ENCODE measurements around the gene POLE4. TPM values are rescaled to one million over a fixed set of nuclear protein-coding genes. Genes with fewer than 3 reads are reported as not detected.

Gene POLE4
- total and polyA plus RNA-seq, 2 donors (not counting 1 experiment from before 2014, with no cell fraction given): 26.3 to 28.9 TPM

- H3K4me2 ChIP-seq (ENCODE audit: extremely low read depth, insufficient read depth, low read length): no peak overlapping the region
- H4K20me1 ChIP-seq (ENCODE audit: control insufficient read depth, extremely low read depth, insufficient read depth, low read length): no peaks in the 10 kb centered on the region
- H3K9ac ChIP-seq (ENCODE audit: insufficient read depth, low read length): no peak overlapping the region
- H3K4me3 ChIP-seq (replicated peaks in 1 of 4; ENCODE audit: control extremely low read depth in 1 of 4, insufficient read depth in 1 of 4, low read depth in 3 of 4, low read length in 4 of 4): no peak overlapping the region
- no peaks in the 10 kb centered on the region for H3K36me3 ChIP-seq (ENCODE audit: control insufficient read depth, insufficient read depth, low read length)
- no peaks in the 10 kb centered on the region for H3K9me3 ChIP-seq (ENCODE audit: control insufficient read depth, insufficient read depth, low read depth, low read length)
- no peak for DNase-seq (ENCODE audit: low read depth in 2 of 2)
- no peaks in the 10 kb centered on the region for H3K4me1 ChIP-seq (ENCODE audit: control insufficient read depth, extremely low read depth, insufficient read depth, low read length)
- TF ChIP-seq EZH2 (IDR thresholded peaks at IDR 0.05; ENCODE audit: low read length, missing control alignments): no peak
- TF ChIP-seq CTCF (conservative IDR thresholded peaks at IDR 0.05 in 1 of 2, IDR thresholded peaks at IDR 0.05 in 1 of 2; ENCODE audit: low read depth in 1 of 2, low read length in 2 of 2): no peak
- H3K27ac ChIP-seq (ENCODE audit: insufficient read depth, low read length): no peak overlapping the region
- no peaks in the 10 kb centered on the region for H3K79me2 ChIP-seq (ENCODE audit: control insufficient read depth, insufficient read depth, low read length)
- H3K27me3 ChIP-seq (ENCODE audit: control insufficient read depth, insufficient read depth, low read length): no peaks in the 10 kb centered on the region
- H2AFZ ChIP-seq (ENCODE audit: low read length): no peak overlapping the region
Observed at GRCh38 chr2:75003773-75004172, 45.3 kb downstream of the POLE4 start.

- TF ChIP-seq EZH2 (IDR thresholded peaks at IDR 0.05; ENCODE audit: low read length, missing control alignments) (no peak), CTCF (conservative IDR thresholded peaks at IDR 0.05 in 1 of 2, IDR thresholded peaks at IDR 0.05 in 1 of 2; ENCODE audit: low read depth in 1 of 2, low read length in 2 of 2) (no peak)
Observed at GRCh38 chr2:75006041-75006440, 47.6 kb downstream of the POLE4 start.

GRCh38 chr2:75007061-75007460 lies 48.6 kb downstream of the POLE4 start:
- Histone ChIP-seq H3K36me3 (ENCODE audit: control insufficient read depth, insufficient read depth, low read length) (no peaks in the 10 kb centered on the region), H3K4me2 (ENCODE audit: extremely low read depth, insufficient read depth, low read length) (no peak overlapping the region), H4K20me1 (ENCODE audit: control insufficient read depth, extremely low read depth, insufficient read depth, low read length) (no peaks in the 10 kb centered on the region), H3K9me3 (ENCODE audit: control insufficient read depth, insufficient read depth, low read depth, low read length) (no peaks in the 10 kb centered on the region), H3K27me3 (ENCODE audit: control insufficient read depth, insufficient read depth, low read length) (no peaks in the 10 kb centered on the region), H3K9ac (ENCODE audit: insufficient read depth, low read length) (no peak overlapping the region), H3K4me1 (ENCODE audit: control insufficient read depth, extremely low read depth, insufficient read depth, low read length) (no peaks in the 10 kb centered on the region), H3K27ac (ENCODE audit: insufficient read depth, low read length) (no peak overlapping the region), H2AFZ (ENCODE audit: low read length) (no peak overlapping the region), H3K79me2 (ENCODE audit: control insufficient read depth, insufficient read depth, low read length) (no peaks in the 10 kb centered on the region), H3K4me3 (replicated peaks in 1 of 4; ENCODE audit: control extremely low read depth in 1 of 4, insufficient read depth in 1 of 4, low read depth in 3 of 4, low read length in 4 of 4) (no peak overlapping the region)
- DNase-seq (ENCODE audit: low read depth in 2 of 2): no peak
- TF ChIP-seq EZH2 (IDR thresholded peaks at IDR 0.05; ENCODE audit: low read length, missing control alignments): no peak
- TF ChIP-seq CTCF (conservative IDR thresholded peaks at IDR 0.05 in 1 of 2, IDR thresholded peaks at IDR 0.05 in 1 of 2; ENCODE audit: low read depth in 1 of 2, low read length in 2 of 2): no peak

More at GRCh38 chr2:75006041-75006440, 47.6 kb downstream of the POLE4 start:
- Histone ChIP-seq H3K27me3 (ENCODE audit: control insufficient read depth, insufficient read depth, low read length) (no peaks in the 10 kb centered on the region), H3K79me2 (ENCODE audit: control insufficient read depth, insufficient read depth, low read length) (no peaks in the 10 kb centered on the region), H3K4me3 (replicated peaks in 1 of 4; ENCODE audit: control extremely low read depth in 1 of 4, insufficient read depth in 1 of 4, low read depth in 3 of 4, low read length in 4 of 4) (no peak overlapping the region), H3K36me3 (ENCODE audit: control insufficient read depth, insufficient read depth, low read length) (no peaks in the 10 kb centered on the region), H4K20me1 (ENCODE audit: control insufficient read depth, extremely low read depth, insufficient read depth, low read length) (no peaks in the 10 kb centered on the region), H3K27ac (ENCODE audit: insufficient read depth, low read length) (no peak overlapping the region), H3K4me2 (ENCODE audit: extremely low read depth, insufficient read depth, low read length) (no peak overlapping the region), H3K4me1 (ENCODE audit: control insufficient read depth, extremely low read depth, insufficient read depth, low read length) (no peaks in the 10 kb centered on the region), H3K9ac (ENCODE audit: insufficient read depth, low read length) (no peak overlapping the region), H3K9me3 (ENCODE audit: control insufficient read depth, insufficient read depth, low read depth, low read length) (no peaks in the 10 kb centered on the region), H2AFZ (ENCODE audit: low read length) (no peak overlapping the region)
- DNase-seq (ENCODE audit: low read depth in 2 of 2): no peak

All from fibroblast of lung (primary cell).